Neural cell (in vitro differentiated cells): ENCODE data around the gene MAP4K4. TPM values are rescaled to one million over a fixed set of nuclear protein-coding genes. Genes with fewer than 3 reads are reported as not detected.

Experiments used
- H2AFZ ChIP-seq: fragments of 200-600, 300-800 bp; sonication (generic), shearing (Covaris generic); 2 replicates; pipeline ENCODE4 v1.6.0; 2014; ENCODE audit warnings: low read depth, mild to moderate bottlenecking, antibody characterized with exemption, low read length, moderate library complexity
- H3F3A ChIP-seq: fragments of 200-600 bp; shearing (Covaris generic); 2 replicates; pipeline ENCODE4 v1.6.1; 2016; ENCODE audit warnings: mild to moderate bottlenecking, moderate library complexity, mixed read lengths, antibody characterized with exemption, low read length; ENCODE audit not compliant: insufficient read depth, poor library complexity, severe bottlenecking
- H3K27ac ChIP-seq: fragments of 200-600, 300-800 bp; sonication (generic), shearing (Covaris generic); 2 replicates; pipeline ENCODE4 v1.5.1; 2014; ENCODE audit warnings: mild to moderate bottlenecking, low read length, moderate library complexity
- H3K27me3 ChIP-seq: fragments of 300-800, 200-600 bp; sonication (generic), shearing (Covaris generic); 2 replicates; pipeline ENCODE4 v1.6.0; 2014; ENCODE audit warnings: mild to moderate bottlenecking, low read depth, low read length, moderate library complexity; ENCODE audit not compliant: insufficient read depth
- H3K36me3 ChIP-seq: fragments of 300-800, 200-600 bp; sonication (generic), shearing (Covaris generic); 2 replicates; pipeline ENCODE4 v1.5.1; 2014; ENCODE audit warnings: mild to moderate bottlenecking, antibody characterized with exemption, low read length, moderate library complexity; ENCODE audit not compliant: insufficient read depth
- H3K4me2 ChIP-seq: fragments of 300-800, 200-600 bp; sonication (generic), shearing (Covaris generic); 2 replicates; pipeline ENCODE4 v1.6.0; 2014; ENCODE audit warnings: mild to moderate bottlenecking, low read length
- H3K4me3 ChIP-seq: fragments of 300-800, 200-600 bp; sonication (generic), shearing (Covaris generic); 2 replicates; pipeline ENCODE4 v1.5.1; 2014; ENCODE audit warnings: mild to moderate bottlenecking, low read length, moderate library complexity
- H3K79me2 ChIP-seq: fragments of 200-600 bp; shearing (Covaris generic); replicated peaks from 2 replicates; pipeline ENCODE4 v1.6.0; 2014; ENCODE audit warnings: mild to moderate bottlenecking, low read length, moderate library complexity; ENCODE audit not compliant: insufficient read depth
- H3K9ac ChIP-seq: fragments of 300-800, 200-600 bp; sonication (generic), shearing (Covaris generic); 2 replicates; pipeline ENCODE4 v1.6.1; 2016; ENCODE audit warnings: mild to moderate bottlenecking, low read length, mixed read lengths
- H3K9me2 ChIP-seq: fragments of 200-600 bp; shearing (Covaris generic); 2 replicates; pipeline ENCODE4 v1.6.1; 2016; ENCODE audit warnings: mild to moderate bottlenecking, low read length, mixed read lengths; ENCODE audit not compliant: insufficient read depth
- H3K9me3 ChIP-seq: fragments of 200-600, 300-800 bp; sonication (generic), shearing (Covaris generic); 2 replicates; pipeline ENCODE4 v1.6.1; 2016; ENCODE audit warnings: mild to moderate bottlenecking, mixed run types, low read length, moderate library complexity, mixed read lengths
- H4K20me1 ChIP-seq: fragments of 200-600 bp; shearing (Covaris generic); 2 replicates; pipeline ENCODE4 v1.6.1; 2016; ENCODE audit warnings: mild to moderate bottlenecking, mixed run types; ENCODE audit not compliant: insufficient read depth
- CTCF ChIP-seq: fragments of 450-650 bp; IDR thresholded peaks from 2 replicates; pipeline ENCODE4 v1.5.1; 2014; ENCODE audit warnings: antibody characterized with exemption, mild to moderate bottlenecking, moderate library complexity; ENCODE audit not compliant: poor library complexity, severe bottlenecking
- EP300 ChIP-seq: fragments of 450-650 bp; conservative IDR thresholded peaks from 2 replicates; pipeline ENCODE4 v1.6.1; 2014; ENCODE audit warnings: antibody characterized with exemption, mild to moderate bottlenecking, moderate library complexity; ENCODE audit not compliant: poor library complexity, severe bottlenecking
- EZH2 ChIP-seq: fragments of 200-600, 300-800 bp; shearing (Covaris generic), sonication (generic); IDR thresholded peaks from 2 replicates; pipeline ENCODE4 v1.6.1; 2014; ENCODE audit warnings: antibody characterized with exemption, low read length, borderline replicate concordance, mild to moderate bottlenecking; ENCODE audit not compliant: insufficient read depth, poor library complexity, severe bottlenecking
- MXI1 ChIP-seq: fragments of 450-650 bp; conservative IDR thresholded peaks from 2 replicates; pipeline ENCODE4 v1.6.1; 2014; ENCODE audit warnings: antibody characterized with exemption, mild to moderate bottlenecking; ENCODE audit not compliant: poor library complexity, severe bottlenecking
- POLR2AphosphoS5 ChIP-seq: IDR thresholded peaks from 2 replicates; pipeline ENCODE4 v1.6.1; 2012
- RAD21 ChIP-seq: fragments of 450-650 bp; conservative IDR thresholded peaks from 2 replicates; pipeline ENCODE4 v1.6.1; 2014; ENCODE audit warnings: antibody characterized with exemption, mild to moderate bottlenecking, moderate library complexity
- REST ChIP-seq: IDR thresholded peaks from 2 replicates; pipeline ENCODE4 v1.6.1; 2012; ENCODE audit warnings: borderline replicate concordance
- SMC3 ChIP-seq: fragments of 450-650 bp; conservative IDR thresholded peaks from 2 replicates; pipeline ENCODE4 v1.6.1; 2014; ENCODE audit warnings: antibody characterized with exemption, mild to moderate bottlenecking, moderate library complexity; ENCODE audit not compliant: poor library complexity
- TAF1 ChIP-seq: IDR thresholded peaks from 2 replicates; pipeline ENCODE4 v1.6.1; 2012; ENCODE audit warnings: low read depth
- polyA plus RNA-seq: library from polyadenylated mRNA; depleted of rRNA; stranded (reverse); fragments of >200 nt; gene quantifications from 2 replicates; pipeline ENCODE4 v1.2.3, GENCODE V29; 2014

The MAP4K4 gene
- polyA plus RNA-seq, 1 donor from 2014 or later: 125 TPM

GRCh38 chr2:101731221-101732054, 33.9 kb downstream of the MAP4K4 start:
- peaks cover 42% of the 10 kb centered on the region for H4K20me1 ChIP-seq
- no peaks in the 10 kb centered on the region for H3K9me2 ChIP-seq
- no peaks in the 10 kb centered on the region for H3K36me3 ChIP-seq
- H3K79me2 ChIP-seq: peaks cover 97% of the 10 kb centered on the region
- no peak overlapping the region for H3K4me2 ChIP-seq
- H3K9ac ChIP-seq: no peak overlapping the region
- H3F3A ChIP-seq: no peaks in the 10 kb centered on the region
- no peaks in the 10 kb centered on the region for H3K9me3 ChIP-seq
- H3K27me3 ChIP-seq: no peaks in the 10 kb centered on the region
- no peak overlapping the region for H2AFZ ChIP-seq
- H3K4me3 ChIP-seq: no peak overlapping the region
- no peak for TF ChIP-seq CTCF
- TF ChIP-seq EP300: no peak
- no peak for TF ChIP-seq POLR2AphosphoS5
- TF ChIP-seq TAF1: no peak
- no peak for TF ChIP-seq RAD21
- TF ChIP-seq EZH2: no peak
- no peak for TF ChIP-seq REST
- TF ChIP-seq MXI1: no peak
- no peak for TF ChIP-seq SMC3
- H3K27ac ChIP-seq: no peak overlapping the region

- H3K79me2 ChIP-seq: peaks cover 97% of the 10 kb centered on the region
- no peaks in the 10 kb centered on the region for H3K9me3 ChIP-seq
- no peak overlapping the region for H3K4me2 ChIP-seq
- TF ChIP-seq TAF1 (no peak), EP300 (no peak), POLR2AphosphoS5 (no peak), RAD21 (no peak), CTCF (no peak), EZH2 (no peak), SMC3 (no peak), REST (no peak), MXI1 (no peak)
- H3K27ac ChIP-seq: no peak overlapping the region
- H3K36me3 ChIP-seq: no peaks in the 10 kb centered on the region
- no peaks in the 10 kb centered on the region for H3K9me2 ChIP-seq
- no peak overlapping the region for H2AFZ ChIP-seq
- no peak overlapping the region for H3K9ac ChIP-seq
- H3F3A ChIP-seq: no peaks in the 10 kb centered on the region
- peaks cover 43% of the 10 kb centered on the region for H4K20me1 ChIP-seq
- no peaks in the 10 kb centered on the region for H3K27me3 ChIP-seq
- H3K4me3 ChIP-seq: no peak overlapping the region
Observed at GRCh38 chr2:101732199-101732598, 34.7 kb downstream of the MAP4K4 start.
